ENCODE results near the gene FAT1. TPM values are rescaled to one million over a fixed set of nuclear protein-coding genes. Genes with fewer than 3 reads are reported as not detected.

The FAT1 gene
- total and polyA plus RNA-seq, 9 of the 15 experiments (the other 6 are each of a cell fraction or from before 2014, with no cell fraction given), result 6.0 to 38.4 (median 21.4) TPM

- WGBS (ENCODE audit: insufficient coverage, low coverage, missing lambda C conversion rate), result 34% methylated on average over 5 of the region's 5 CpGs
- no TSS peak for BruUV-seq (replicated peaks)
- H3K79me2 ChIP-seq (ENCODE audit: control insufficient read depth, insufficient read depth, low read length), result no peaks in the 10 kb centered on the region
- no peak for DNase-seq (ENCODE audit: extremely low read depth in 1 of 4, low spot score in 3 of 4)
- in situ Hi-C loops (cut with MboI) (no loop called here), intact Hi-C loops (cut with micrococcal nuclease) (no loop called here)
- H3K9me1 ChIP-seq (ENCODE audit: control insufficient read depth, insufficient read depth, low read length), result no peaks in the 10 kb centered on the region
- no peak overlapping the region for H3K4me3 ChIP-seq
- no peak for ATAC-seq
- no peaks in the 10 kb centered on the region for H3K4me1 ChIP-seq (replicated peaks in 1 of 2; ENCODE audit: control insufficient read depth in 2 of 2, insufficient read depth in 2 of 2, low read length in 2 of 2)
- no peak overlapping the region for H3K9ac ChIP-seq (ENCODE audit: insufficient read depth in 1 of 2, low read depth in 2 of 2, low read length in 2 of 2)
- ChIA-PET CTCF (ENCODE audit: low intra/inter-chr PET ratio) (interaction anchor here (0.6 kb wide), 1 partner anchor 19 kb away, joined by 3 read pairs; no protein-coding TSS in a partner anchor), POLR2A (no interaction called here)
- H3K9me3 ChIP-seq (replicated peaks; ENCODE audit: control insufficient read depth, insufficient read depth, low read depth, low read length), result no peaks in the 10 kb centered on the region
- no peak overlapping the region for H3K27ac ChIP-seq (ENCODE audit: extremely low read depth, low read depth, low read length)
- FAIRE-seq, result no peak
- H3K36me3 ChIP-seq (ENCODE audit: control insufficient read depth, insufficient read depth, low read length), result no peaks in the 10 kb centered on the region
- H4K20me1 ChIP-seq (replicated peaks; ENCODE audit: control insufficient read depth, insufficient read depth, low read length), result no peaks in the 10 kb centered on the region
- no peak overlapping the region for H3K4me2 ChIP-seq (ENCODE audit: insufficient read depth, low read length)
- no peak overlapping the region for H2AFZ ChIP-seq (ENCODE audit: low read depth, low read length)
- 0 out of 5 replicates have a peak, but pooled peaks cover 0 to 3% of the 10 kb centered on the region in 2 experiments for H3K27me3 ChIP-seq (ENCODE audit: control insufficient read depth in 2 of 2, insufficient read depth in 2 of 2, low read length in 2 of 2)
- no peak for TF ChIP-seq BCLAF1 (IDR thresholded peaks at IDR 0.05; ENCODE audit: borderline replicate concordance in 1 of 2, control insufficient read depth in 1 of 2, low read depth in 2 of 2, low read length in 1 of 2)
- no peak for TF ChIP-seq EP400 (IDR thresholded peaks at IDR 0.05)
- TF ChIP-seq ZNF263 (CRISPR knock-in tag; IDR thresholded peaks at IDR 0.05; ENCODE audit: borderline replicate concordance), result no peak
- no peak for TF ChIP-seq GTF2A2 (tag; IDR thresholded peaks at IDR 0.05)
- no peak for TF ChIP-seq IFI16 (CRISPR knock-in tag; IDR thresholded peaks at IDR 0.05)
- no peak for TF ChIP-seq ZNF224 (CRISPR knock-in tag; IDR thresholded peaks at IDR 0.05)
- no peak for TF ChIP-seq ZFPM2 (CRISPR knock-in tag; IDR thresholded peaks at IDR 0.05)
- TF ChIP-seq SMAD3 (CRISPR knock-in tag; conservative IDR thresholded peaks at IDR 0.05), result no peak
- no peak for TF ChIP-seq ARID2 (IDR thresholded peaks at IDR 0.05)
- TF ChIP-seq MAFG (tag; conservative IDR thresholded peaks at IDR 0.05), result no peak
- no peak for TF ChIP-seq TBL1XR1 (IDR thresholded peaks at IDR 0.05; ENCODE audit: low read length in 2 of 2)
- TF ChIP-seq, protein P1, sequence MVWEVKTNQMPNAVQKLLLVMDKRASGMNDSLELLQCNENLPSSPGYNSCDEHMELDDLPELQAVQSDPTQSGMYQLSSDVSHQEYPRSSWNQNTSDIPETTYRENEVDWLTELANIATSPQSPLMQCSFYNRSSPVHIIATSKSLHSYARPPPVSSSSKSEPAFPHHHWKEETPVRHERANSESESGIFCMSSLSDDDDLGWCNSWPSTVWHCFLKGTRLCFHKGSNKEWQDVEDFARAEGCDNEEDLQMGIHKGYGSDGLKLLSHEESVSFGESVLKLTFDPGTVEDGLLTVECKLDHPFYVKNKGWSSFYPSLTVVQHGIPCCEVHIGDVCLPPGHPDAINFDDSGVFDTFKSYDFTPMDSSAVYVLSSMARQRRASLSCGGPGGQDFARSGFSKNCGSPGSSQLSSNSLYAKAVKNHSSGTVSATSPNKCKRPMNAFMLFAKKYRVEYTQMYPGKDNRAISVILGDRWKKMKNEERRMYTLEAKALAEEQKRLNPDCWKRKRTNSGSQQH (CRISPR knock-in tag; IDR thresholded peaks at IDR 0.05), result no peak
- no peak for TF ChIP-seq MAFK (IDR thresholded peaks at IDR 0.05; ENCODE audit: low read length)
- no peak for TF ChIP-seq NFYB (IDR thresholded peaks at IDR 0.05; ENCODE audit: extremely low read depth, insufficient read length)
- no peak for TF ChIP-seq NRF1 (conservative IDR thresholded peaks at IDR 0.05 in 1 of 2, IDR thresholded peaks at IDR 0.05 in 1 of 2)
These were observed 38.8 kb downstream of the FAT1 start for GRCh38 chr4:186684889-186685309.
